T-helper 2 cell (primary cell): ENCODE measurements around the gene MRPL27.
"Not testable (repeated sequence)": the region's sequence is repeated elsewhere in the genome, so short reads cannot be mapped to it uniquely, and the experiment has no call there.

Experiments
- DNase-seq, 5 experiments: peaks; one replicate each; pipeline versions ENCODE4 v3.0.0 to v3.0.0-alpha.2; 2012 to 2022

MRPL27 gene

DNA sequence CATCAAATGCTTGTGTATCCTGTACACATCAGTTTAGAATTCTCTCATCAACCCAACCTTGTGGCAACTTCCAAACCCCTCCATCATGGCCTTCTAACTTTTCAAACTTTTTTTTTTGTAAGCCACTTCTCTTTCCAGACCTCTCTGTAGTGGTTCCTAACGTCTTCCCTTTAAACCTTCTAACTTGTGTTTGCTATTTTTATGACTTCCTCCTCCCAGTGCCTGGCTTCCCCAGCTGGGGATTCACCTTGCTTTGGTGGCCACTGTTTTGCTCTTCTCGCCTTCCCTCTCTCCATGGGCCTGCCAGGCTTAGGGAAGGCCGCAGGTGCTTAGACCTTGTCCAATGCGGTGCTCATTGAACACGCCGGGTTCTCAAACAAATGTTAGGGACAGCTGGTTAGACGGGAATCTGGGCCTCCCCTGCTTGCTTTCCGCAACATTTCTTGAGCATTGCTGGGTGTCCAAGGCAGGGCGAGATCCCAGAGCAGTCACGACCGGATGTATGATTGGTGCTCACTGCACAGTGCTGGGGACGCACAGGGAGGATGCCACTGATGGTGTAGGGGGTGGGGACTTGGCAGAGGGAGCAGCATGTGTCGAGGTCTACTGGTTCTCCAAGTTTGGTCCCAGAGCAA lies 28.1 kb downstream of the MRPL27 start:
- no peak for DNase-seq

DNA sequence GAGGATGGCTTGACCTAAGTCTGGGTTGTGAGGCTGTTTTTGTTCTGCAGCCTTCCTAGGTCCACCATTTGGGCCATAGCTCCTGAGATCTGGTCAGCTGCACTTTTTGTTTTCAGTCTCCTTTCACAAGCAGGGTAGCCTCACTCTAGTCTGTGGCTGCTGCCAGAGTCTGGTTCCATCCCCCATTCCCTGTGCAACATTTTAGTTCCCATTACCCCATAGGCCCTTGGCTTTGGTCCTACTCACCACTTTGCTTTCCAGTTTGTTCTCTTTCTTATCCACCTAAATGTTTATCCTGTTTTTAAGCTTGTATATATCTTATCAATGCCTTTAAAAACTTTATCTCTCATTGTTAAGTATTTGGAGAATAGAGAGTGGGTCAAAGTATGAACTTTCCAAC lies 33.6 kb downstream of the MRPL27 start:
- no peak for DNase-seq

GRCh38 chr17:50338645-50339044 lies 34.3 kb downstream of the MRPL27 start:
- DNase-seq, result no peak

- DNase-seq, result no peak
These were observed 35.0 kb downstream of the MRPL27 start for GRCh38 chr17:50337956-50338355.

- DNase-seq, result not testable (repeated sequence)
These were observed 39.5 kb downstream of the MRPL27 start for GRCh38 chr17:50333291-50334057.

DNA sequence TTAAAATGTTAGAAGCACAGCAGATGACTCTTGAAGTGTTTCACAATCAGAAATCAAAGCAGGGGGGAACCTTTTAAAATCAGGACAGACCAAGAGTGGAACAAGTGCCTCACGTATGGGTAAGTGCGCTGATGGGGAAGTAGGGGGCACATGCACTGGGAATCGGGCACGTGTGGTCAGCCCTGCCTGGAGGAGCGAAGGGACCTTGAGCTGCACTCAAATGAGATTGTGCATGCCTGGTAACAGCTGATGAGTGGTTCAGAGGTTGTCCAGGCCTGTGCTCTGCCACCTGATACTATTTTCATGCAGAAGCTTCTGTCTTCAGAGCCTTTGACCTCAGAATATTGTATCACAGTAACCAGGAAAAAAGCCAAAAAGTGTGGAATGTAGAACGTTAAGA lies 40.8 kb downstream of the MRPL27 start:
- DNase-seq, result no peak

DNA sequence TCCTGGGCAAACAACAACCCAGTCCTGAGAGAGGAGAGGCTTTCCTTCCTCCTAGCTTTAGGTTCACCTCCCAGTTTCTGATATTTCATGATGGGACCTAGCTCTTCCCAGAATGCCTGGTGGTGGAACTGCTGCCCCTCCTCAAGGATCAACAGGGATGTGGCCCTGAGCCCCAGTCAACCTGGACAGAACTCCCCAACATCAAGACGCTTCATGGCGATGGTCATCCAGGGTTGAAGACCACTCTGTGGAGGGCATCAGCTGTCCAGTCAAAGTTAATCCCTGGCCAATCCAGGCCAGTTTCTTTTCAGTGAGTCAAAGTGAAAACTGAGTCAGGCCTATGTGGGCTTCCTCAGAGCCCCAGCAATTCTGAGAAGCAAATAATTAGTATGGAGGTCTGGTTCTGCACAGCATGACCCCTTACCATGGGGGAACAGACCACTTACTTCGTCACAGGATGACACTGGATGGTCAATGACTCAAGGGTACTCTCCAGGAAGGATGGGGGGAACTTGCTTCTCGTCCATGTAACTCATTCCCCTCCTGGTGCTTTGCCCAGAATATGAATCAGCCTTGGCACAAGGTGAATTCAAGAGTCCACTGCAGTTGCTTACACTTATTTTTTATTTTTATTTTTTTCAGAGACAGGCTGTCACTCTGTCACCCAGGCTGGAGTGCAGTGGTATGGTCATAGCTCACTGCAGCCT lies 41.7 kb downstream of the MRPL27 start:
- DNase-seq, result no peak

DNA sequence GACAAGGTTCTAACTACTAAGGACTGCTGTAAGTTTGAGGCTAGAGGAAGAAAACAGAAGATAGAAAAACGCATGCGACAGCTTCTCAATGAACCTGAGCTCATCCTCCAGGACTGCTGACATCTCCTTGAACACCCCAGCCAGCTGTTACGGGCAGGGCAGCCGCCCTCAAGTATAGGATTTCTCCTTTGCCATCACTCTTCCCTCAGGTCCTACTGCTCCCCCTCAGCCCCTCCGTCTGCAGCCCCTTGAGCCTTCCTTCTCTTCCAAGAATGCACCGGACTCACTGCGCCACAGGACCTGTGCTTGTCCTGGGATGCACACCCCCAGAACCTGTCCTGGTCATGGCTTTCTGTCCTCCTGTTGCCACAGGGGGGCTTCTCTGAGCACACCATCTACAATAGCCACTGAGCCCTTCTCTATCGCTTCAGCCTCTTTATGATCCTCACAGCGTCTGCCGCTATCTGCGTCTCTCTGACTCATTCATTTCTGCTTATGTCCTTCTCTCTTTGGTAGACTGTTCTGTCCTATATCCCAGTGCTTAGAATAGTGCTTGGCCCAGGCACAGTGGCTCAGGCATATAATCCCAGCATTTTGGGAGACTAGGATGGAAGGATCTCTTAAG lies 42.7 kb downstream of the MRPL27 start:
- DNase-seq, result no peak

- no peak for DNase-seq
These were observed 43.3 kb downstream of the MRPL27 start for GRCh38 chr17:50329716-50330115.

- DNase-seq, result no peak
These were observed 44.3 kb downstream of the MRPL27 start for GRCh38 chr17:50328363-50329325.

DNA sequence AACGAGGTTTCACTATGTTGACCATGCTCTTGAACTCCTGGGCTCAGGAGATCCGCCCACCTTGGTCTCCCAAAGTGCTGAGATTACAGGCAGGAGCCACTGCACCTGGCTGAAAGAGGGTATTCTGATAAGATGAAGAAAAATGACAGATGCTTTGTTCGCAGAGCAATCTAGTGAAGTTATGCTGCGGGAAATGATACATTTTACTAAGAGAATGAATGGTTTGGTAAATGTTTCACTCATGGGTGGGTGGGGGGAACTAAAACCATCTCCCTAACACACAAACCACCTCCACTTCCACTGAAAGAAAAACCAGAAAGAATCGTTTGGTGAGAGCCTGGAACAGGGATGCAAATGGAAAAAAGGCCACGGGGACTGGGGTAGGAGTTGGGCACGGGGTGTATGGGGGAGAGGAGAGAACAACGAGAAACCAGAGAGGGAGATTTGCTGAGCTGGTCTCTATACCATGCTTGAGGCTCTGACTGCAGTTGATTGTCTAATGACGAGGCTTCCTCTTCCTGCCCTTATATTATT lies 46.1 kb downstream of the MRPL27 start:
- no peak for DNase-seq

DNA sequence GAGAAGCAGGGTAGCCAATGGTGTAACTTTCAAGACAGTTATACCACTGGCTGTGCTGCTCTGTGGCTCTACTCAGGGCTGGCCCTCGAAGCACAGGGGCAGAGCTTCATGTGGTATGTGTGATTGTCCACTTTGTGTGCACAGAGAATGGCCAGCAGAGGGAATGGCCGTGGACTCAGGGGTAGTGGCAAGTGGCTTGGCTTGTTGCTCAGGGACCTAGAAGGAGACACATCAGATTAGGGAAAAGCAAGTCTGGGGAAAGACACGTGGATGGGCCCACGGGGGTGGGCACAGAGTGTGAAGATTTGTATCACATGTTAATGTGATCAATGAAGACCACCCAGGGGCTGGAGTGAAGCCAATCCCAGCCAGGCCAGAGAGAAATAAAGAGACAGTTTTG lies 47.1 kb downstream of the MRPL27 start:
- DNase-seq, result no peak

DNA sequence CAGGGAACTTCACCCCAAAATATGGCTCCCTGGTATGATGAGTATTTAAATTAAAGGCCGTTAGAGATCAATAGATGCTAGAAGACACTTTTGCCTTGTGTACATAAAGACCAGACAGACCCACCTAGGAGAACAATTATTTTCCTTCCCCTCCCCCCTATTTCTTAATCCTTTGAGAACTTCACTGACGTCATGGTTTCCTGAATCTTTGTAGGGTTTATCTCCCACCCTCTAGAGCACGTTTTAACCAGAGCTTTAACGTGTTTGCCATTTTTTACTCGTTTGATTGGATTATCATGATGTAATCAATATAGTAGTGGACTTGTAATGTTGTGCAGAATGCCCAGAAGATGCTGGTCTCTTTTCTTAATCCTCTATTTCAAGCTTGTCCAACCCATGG lies 49.9 kb downstream of the MRPL27 start:
- no peak for DNase-seq

DNA sequence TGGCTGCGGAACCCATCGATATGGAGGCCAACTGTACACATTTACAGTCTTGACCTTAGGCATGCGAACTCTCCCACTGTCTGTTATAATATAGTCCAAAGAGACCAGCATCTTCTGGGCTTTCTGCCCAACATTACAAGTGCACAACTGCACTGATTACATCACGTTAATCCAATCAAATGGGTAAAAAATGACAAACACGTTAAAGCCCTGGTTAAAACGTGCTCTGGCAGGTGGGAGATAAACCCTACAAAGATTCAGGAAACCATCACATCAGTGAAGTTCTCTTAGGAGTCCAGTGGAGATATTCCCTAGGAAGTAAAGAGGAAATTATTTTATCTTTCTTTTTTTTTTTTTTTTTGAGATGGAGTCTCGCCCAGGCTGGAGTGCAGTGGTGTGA lies 50.7 kb downstream of the MRPL27 start:
- DNase-seq, result no peak

- DNase-seq, result no peak
These were observed 53.5 kb downstream of the MRPL27 start for GRCh38 chr17:50319306-50320004.

- no peak for DNase-seq
These were observed 54.3 kb downstream of the MRPL27 start for GRCh38 chr17:50318501-50319285.
